A172 (cell line): ENCODE data around the gene IL7R. TPM values are rescaled to one million over a fixed set of nuclear protein-coding genes. Genes with fewer than 3 reads are reported as not detected.
"Not testable (repeated sequence)": the region's sequence is repeated elsewhere in the genome, so short reads cannot be mapped to it uniquely, and the experiment has no call there.

ENCODE experiments used
- DNase-seq: peaks from one replicate; pipeline ENCODE4 v3.0.0-alpha.2; 2015; ENCODE audit warnings: low spot score
- total RNA-seq: library from RNA; depleted of rRNA; stranded (reverse); fragments of >200 nt; shearing (Covaris generic); gene quantifications from 2 replicates; pipeline ENCODE4 v1.2.3, GENCODE V29; 2014

IL7R gene
- total RNA-seq, 1 experiment from 2014 or later, result 160 TPM

GRCh38 chr5:35842856-35843255 lies 13.8 kb upstream of the IL7R start:
- no peak for DNase-seq

DNA sequence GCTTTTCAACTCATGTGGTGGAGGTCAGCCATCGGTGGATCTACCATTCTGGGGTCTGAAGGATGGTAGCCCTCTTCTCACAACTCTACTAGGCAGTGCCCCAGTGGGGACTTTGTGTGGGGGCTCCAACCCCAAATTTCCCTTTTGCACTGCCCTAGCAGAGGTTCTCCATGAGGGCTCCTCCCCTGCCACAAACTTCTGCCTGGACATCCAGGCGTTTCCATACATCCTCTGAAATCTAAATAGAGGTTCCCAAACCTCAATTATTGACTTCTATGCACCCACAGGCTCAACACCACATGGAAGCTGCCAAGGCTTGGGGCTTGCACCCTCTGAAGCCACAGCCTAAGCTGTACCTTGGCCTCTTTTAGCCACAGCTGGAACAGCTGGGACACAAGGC lies 11.2 kb upstream of the IL7R start:
- DNase-seq, result not testable (repeated sequence)

DNA sequence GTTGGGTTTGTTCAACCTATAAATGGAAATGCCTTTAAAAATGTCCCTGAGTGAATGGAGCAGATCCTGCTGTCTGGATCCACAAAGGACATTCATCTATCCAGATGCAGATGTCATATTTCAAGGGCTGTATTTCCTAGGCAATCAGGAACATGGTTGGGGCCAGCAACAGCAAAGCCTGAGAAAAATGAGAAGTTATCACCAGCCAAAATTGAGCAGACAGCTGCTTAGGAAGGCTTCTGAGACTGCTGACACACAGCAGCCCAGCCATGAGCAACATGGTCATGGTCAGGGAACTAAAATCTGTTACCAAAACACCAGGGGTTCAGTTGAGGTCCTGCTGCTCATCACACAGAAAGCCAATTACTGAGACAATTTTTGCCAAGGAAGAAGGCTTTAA lies 9.2 kb upstream of the IL7R start:
- DNase-seq, result no peak

- DNase-seq, result no peak
Observed at GRCh38 chr5:35847961-35848360, 8.7 kb upstream of the IL7R start.

DNA sequence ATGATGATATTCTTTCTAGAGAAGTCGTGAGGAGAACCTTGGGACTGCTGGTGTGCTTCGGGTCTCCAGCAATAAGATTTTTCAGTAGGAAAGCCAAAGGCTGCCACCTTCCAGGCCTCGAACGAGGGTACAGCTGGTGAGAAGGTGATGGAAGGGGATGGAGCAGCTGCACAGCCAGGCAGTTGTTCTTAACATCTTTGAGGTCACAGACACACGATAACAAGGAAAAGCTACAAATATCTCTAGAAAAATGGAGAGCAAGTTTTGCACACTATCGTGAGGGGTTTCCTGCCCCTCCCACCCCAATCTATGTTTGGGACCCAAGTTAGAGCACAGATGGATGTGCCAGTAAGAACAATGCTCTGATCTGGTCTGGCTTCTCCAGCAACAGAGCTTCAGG lies 6.8 kb upstream of the IL7R start:
- DNase-seq, result no peak

DNA sequence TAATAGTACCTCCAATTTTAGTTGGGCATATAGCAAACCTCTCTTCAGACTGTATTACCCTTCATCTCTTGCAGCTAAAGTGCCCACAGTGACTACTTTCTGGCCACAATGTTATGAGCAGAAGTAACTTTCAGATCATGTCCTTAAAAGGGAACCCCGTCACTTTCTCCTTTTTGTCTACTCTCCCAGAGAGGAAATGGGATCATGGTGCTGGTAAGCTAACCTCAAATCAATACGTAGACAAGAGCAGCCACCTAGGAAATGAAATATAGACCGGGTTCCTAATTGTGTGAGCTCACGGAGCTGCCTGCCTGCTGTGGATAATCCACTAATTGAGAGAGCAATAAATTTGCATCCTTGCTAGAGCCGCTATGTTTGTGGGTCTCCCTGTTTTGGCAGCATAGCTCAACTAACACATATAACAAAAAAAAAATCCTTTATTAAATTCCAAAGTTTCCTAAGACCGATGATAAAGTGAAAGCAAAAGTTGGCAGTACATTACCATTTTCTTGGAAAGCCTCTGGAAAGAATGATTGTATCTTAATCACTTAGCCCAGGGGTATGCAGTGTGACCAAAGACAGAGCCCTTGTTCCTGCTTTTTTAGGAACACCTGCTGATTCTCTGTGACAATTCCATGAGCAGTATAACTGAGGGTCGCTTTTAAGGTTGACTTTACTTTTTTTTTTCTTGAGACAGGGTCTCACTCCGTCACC lies 5.6 kb upstream of the IL7R start:
- no peak for DNase-seq

DNA sequence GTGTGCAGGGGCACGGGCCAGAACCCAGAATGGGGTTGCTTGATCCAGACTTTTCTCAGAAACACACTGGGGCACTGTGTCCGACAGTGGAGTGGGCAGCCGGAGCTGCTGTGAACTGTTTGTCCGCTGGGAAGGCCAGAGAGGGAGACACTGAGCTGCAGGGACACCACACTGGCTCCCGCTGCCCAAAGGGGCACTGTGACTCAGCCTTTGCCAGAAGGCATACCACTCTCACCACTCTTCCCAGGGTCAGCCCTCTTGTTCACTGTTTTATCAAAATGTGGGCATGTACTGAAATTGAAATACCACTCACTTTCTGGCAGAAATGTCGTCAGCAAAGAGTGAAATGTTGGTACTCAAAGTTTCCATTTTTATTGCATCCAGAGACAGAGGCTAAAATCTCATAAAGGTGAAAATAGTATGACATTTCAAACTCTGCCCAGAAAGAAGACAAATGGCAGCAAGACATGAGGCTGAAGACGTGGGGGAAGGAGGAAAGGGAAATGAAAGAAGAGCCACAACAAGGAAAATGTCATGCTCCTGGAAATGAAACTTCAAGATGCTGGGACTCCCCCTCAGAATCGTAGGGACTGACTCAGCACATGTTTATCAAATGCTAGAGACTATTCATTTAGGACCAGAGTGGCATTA lies 4.5 kb upstream of the IL7R start:
- DNase-seq, result peak; percentile 88

DNA sequence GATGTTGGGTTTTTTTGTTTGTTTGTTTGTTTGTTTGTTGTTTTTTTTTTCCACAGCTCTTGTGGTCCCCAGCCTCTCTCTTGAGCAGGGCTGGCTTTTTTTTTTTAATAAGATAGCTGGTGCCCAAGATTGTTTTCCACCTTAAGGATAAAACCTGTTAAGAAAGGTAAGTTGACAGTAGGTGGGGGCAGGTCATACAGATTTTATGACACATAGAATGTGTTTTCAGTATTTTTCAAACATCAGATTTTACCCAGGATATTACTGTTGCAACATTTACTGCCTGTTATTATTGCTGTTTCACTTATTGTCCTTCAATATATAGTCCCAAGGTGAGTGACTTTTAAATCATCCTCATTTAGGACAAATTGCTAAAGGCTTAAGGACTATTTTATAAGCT lies 3.9 kb upstream of the IL7R start:
- no peak for DNase-seq

DNA sequence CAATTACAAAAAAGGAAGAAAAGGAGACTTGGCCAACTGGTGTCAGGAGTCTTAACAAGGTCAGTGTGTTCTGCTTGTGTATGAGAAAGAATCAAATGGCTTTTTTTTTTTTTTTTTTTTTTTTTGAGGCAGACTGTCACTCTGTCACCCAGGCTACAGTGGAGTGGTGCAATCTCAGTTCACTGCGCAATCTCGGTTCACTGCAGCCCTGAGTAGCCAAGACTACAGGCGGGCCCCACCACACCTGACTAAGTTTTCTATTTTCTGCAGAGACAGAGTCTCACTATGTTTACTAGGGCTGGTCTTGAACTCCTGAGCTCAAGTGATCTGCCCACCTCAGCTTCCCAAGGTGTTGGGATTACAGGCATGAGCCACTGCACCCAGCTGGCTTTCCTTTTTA lies 3.1 kb upstream of the IL7R start:
- DNase-seq, result no peak

- no peak for DNase-seq
Observed at GRCh38 chr5:35854248-35854647, 2.4 kb upstream of the IL7R start.

- DNase-seq, result no peak
Observed at GRCh38 chr5:35855187-35855586, 1.5 kb upstream of the IL7R start.

GRCh38 chr5:35856186-35856764 lies 416 bp upstream of the IL7R start:
- not testable (repeated sequence) for DNase-seq

- DNase-seq, result peak; percentile 95
Observed at GRCh38 chr5:35857606-35858205, 1.0 kb downstream of the IL7R start.

DNA sequence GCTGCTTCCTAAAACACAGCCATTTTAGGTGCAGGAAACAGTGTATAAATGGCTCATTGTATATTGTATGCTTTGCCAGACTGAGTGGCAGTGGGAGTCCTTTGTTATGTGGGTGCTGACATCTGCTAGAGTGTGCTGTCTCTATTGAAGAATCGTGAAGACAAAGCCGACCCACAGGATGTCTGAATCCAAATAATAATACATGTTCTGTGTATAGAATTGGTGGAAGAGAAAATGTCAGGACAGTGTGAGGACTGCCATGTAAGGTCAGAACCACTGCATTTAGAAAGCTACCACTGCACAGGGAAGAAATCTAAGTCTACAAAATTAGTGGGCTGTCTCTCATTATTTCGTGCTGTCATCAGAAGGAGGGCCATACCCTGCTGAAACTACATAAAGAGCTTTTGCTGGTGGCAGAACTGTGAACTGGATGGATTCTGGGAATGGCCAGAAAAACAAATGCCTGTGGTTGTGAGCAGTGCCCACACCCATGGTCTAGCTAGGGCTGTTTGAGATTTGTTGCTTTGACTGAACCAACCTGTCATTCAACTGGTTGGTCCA lies 2.5 kb downstream of the IL7R start:
- peak; percentile 93 for DNase-seq

DNA sequence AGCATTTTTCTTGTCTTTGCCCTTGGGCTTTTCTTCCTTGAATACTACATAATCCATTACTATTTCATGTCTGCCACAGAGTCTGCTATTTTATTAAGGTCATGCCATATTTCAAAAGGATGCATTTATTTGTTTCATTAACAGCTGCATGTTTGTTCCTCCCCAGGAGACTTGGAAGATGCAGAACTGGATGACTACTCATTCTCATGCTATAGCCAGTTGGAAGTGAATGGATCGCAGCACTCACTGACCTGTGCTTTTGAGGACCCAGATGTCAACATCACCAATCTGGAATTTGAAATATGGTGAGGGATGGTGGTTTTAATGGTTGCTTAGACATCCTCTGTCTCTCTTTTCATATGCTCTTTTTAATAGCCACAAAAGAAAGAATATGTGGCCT lies 4.0 kb downstream of the IL7R start:
- DNase-seq, result peak; percentile 26

DNA sequence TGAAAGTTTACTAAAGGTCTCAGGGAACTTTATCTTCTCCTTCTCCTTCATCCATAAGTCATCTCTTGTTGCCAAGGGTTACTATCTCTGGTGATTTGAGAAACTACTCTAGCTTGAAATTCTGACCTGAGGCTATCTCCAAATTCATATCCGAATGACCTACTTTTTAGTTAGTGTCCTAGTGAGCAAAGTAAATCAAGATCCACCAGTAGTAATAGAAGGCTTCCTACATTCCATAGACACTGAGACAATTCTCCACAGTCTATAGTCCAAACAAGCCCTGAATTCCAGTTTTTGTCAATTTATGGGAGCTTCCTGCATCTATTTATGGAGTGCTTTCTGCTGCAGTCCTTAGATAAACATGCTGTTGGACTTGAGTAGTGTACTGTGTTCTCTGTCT lies 5.0 kb downstream of the IL7R start:
- DNase-seq, result no peak

DNA sequence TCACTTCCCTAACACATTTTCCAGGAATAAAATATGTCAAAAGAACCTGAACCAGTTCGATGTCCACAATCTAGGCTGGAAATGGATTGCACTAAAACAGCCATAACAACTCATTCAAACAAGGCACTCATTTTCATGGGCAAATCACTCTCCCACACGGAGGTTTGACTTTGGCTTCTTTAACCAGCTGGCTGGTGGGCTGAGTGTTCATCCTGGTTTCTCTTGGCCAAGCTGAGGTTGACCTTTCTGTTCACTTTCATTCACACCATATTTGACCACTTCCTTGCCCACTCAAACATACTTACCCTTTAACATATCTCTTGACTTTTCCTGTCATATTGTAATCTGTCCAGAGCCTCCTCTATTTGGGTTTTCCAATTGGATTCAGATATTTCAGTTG lies 5.4 kb downstream of the IL7R start:
- no peak for DNase-seq

DNA sequence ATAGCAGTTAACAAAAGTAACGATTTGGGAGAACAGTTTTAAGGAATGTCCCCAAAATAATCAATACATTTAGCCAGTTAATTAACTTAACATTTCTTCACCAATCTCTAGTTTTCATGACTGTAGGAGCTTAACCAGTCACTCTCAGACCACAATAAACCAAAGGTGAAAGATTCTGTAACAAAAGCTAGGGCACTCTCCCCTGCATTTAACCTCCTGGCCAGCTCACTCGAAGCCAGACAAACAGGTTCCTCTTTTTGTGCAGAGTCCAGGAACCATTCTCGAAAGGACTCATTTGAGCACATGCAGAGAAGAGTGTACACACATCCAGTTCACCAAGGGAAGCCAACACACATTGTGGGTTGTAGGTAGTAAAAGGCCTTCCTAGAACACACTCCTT lies 6.5 kb downstream of the IL7R start:
- DNase-seq, result no peak

DNA sequence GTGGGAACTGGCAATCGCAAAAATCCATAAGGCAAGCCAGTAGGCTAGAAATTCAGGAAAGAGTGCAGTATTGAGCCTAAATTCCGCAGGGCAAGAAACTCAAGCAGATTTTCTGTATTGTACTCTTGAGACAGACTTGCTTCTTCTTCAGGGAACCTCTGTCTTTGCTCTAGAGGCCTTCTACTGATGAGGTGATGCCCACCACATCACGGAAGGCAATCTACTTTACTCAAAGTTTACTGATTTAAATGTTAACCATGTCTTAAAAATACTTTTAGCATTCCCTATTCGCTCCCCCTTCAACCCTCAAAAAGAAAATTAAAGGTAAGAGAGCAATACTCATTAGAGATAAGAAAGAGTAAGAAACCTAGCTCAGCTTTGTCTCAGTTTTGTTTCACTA lies 11.3 kb downstream of the IL7R start:
- no peak for DNase-seq

GRCh38 chr5:35869685-35870277 lies 13.1 kb downstream of the IL7R start:
- no peak for DNase-seq

- DNase-seq, result no peak
Observed at GRCh38 chr5:35870605-35871004, 13.9 kb downstream of the IL7R start.

DNA sequence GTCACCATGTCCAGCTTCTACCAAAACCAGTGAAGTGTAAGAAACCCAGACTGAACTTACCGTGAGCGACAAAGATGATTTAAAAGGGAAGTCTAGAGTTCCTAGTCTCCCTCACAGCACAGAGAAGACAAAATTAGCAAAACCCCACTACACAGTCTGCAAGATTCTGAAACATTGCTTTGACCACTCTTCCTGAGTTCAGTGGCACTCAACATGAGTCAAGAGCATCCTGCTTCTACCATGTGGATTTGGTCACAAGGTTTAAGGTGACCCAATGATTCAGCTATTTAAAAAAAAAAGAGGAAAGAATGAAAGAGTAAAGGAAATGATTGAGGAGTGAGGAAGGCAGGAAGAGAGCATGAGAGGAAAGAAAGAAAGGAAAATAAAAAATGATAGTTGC lies 19.8 kb downstream of the IL7R start:
- DNase-seq, result peak; percentile 54
